IMR-90 (cell line): ENCODE data around the gene RBP2.

Source experiments
- BHLHE40 ChIP-seq: fragments of 150-350 bp; IDR thresholded peaks from 2 replicates; pipeline ENCODE4 v1.6.1; 2016; ENCODE audit warnings: mild to moderate bottlenecking, low read depth, low read length
- CTCF ChIP-seq: conservative IDR thresholded peaks from 2 replicates; pipeline ENCODE4 v1.5.1; 2012; ENCODE audit warnings: mild to moderate bottlenecking, low read depth, low read length, improper control_type of control experiment
- MAFK ChIP-seq: IDR thresholded peaks from 2 replicates; pipeline ENCODE4 v1.6.1; 2012; ENCODE audit warnings: low read depth, low read length, improper control_type of control experiment
- MAZ ChIP-seq: IDR thresholded peaks from 2 replicates; pipeline ENCODE4 v1.6.1; 2012; ENCODE audit warnings: low read depth, mild to moderate bottlenecking, low read length, improper control_type of control experiment, moderate library complexity, borderline replicate concordance
- RAD21 ChIP-seq: IDR thresholded peaks from 2 replicates; pipeline ENCODE4 v1.6.1; 2012; ENCODE audit warnings: low read length, improper control_type of control experiment
- SMC3 ChIP-seq: fragments of 150-350 bp; IDR thresholded peaks from 2 replicates; pipeline ENCODE4 v1.6.1; 2016; ENCODE audit warnings: low read depth, mild to moderate bottlenecking, antibody characterized with exemption, low read length, moderate library complexity
- USF2 ChIP-seq: fragments of 150-350 bp; IDR thresholded peaks from 2 replicates; pipeline ENCODE4 v1.6.1; 2017; ENCODE audit warnings: mild to moderate bottlenecking, antibody characterized with exemption, low read length, low read depth

- no peak for TF ChIP-seq SMC3
- TF ChIP-seq CTCF: no peak
- no peak for TF ChIP-seq MAZ
- no peak for TF ChIP-seq RAD21
- TF ChIP-seq USF2: no peak
- no peak for TF ChIP-seq BHLHE40
- TF ChIP-seq MAFK: no peak
These were observed 42.1 kb downstream of the RBP2 start for GRCh38 chr3:139434228-139434627.
